ENCODE measurements around the gene SMKR1. TPM values are rescaled to one million over a fixed set of nuclear protein-coding genes. Genes with fewer than 3 reads are reported as not detected.
"Not testable (repeated sequence)": the region's sequence is repeated elsewhere in the genome, so short reads cannot be mapped to it uniquely, and the experiment has no call there.

SMKR1 gene
- total RNA-seq, 1 donor from 2014 or later = 0.56 TPM

- Mint-ChIP-seq H3K36me3 (no peaks in the 10 kb centered on the region), H3K9me3 (no peaks in the 10 kb centered on the region), H3K27ac (no peak overlapping the region), H3K27me3 (ENCODE audit: insufficient read depth, low read depth) (peaks cover 10% of the 10 kb centered on the region), H3K4me3 (no peak overlapping the region), H3K4me1 (peaks cover 4% of the 10 kb centered on the region)
- H2AFZ ChIP-seq (replicated peaks) = no peak overlapping the region
- H3K4me1 ChIP-seq = no peaks in the 10 kb centered on the region
- peak; percentile 55 for DNase-seq (ENCODE audit: low spot score)
- no peak overlapping the region for H3K9ac ChIP-seq
- H4K20me1 ChIP-seq (ENCODE audit: low read depth) = no peaks in the 10 kb centered on the region
- H3F3A ChIP-seq (ENCODE audit: low read depth) = peaks cover 5% of the 10 kb centered on the region
- H3K4me3 ChIP-seq = no peak overlapping the region
- H3K27ac ChIP-seq = no peak overlapping the region
- TF ChIP-seq CTCF (IDR thresholded peaks at IDR 0.05) (no peak), EZH2phosphoT487 (IDR thresholded peaks at IDR 0.05) (no peak), EZH2 (IDR thresholded peaks at IDR 0.05) (no peak)
- H3K79me2 ChIP-seq (ENCODE audit: low read depth) = no peaks in the 10 kb centered on the region
- H3K27me3 ChIP-seq = peaks cover 4% of the 10 kb centered on the region
- H3K9me3 ChIP-seq (ENCODE audit: low read depth) = no peaks in the 10 kb centered on the region
- H3K4me2 ChIP-seq = no peak overlapping the region
- H3K36me3 ChIP-seq = no peaks in the 10 kb centered on the region
Observed at GRCh38 chr7:129522088-129522970, 20.0 kb downstream of the SMKR1 start.

- Histone ChIP-seq H3K4me1 (no peaks in the 10 kb centered on the region), H3K36me3 (no peaks in the 10 kb centered on the region), H2AFZ (replicated peaks) (no peak overlapping the region), H3K9me3 (ENCODE audit: low read depth) (no peaks in the 10 kb centered on the region), H3K4me3 (no peak overlapping the region), H3K9ac (no peak overlapping the region), H3K79me2 (ENCODE audit: low read depth) (no peaks in the 10 kb centered on the region), H3K4me2 (no peak overlapping the region), H4K20me1 (ENCODE audit: low read depth) (no peaks in the 10 kb centered on the region), H3K27me3 (peaks cover 4% of the 10 kb centered on the region), H3K27ac (no peak overlapping the region), H3F3A (ENCODE audit: low read depth) (peaks cover 5% of the 10 kb centered on the region)
- Mint-ChIP-seq H3K9me3 (no peaks in the 10 kb centered on the region), H3K36me3 (no peaks in the 10 kb centered on the region), H3K4me1 (peaks cover 4% of the 10 kb centered on the region), H3K4me3 (peak overlapping the region; percentile 24), H3K27me3 (ENCODE audit: insufficient read depth, low read depth) (peaks cover 10% of the 10 kb centered on the region), H3K27ac (no peak overlapping the region)
- no peak for TF ChIP-seq EZH2phosphoT487 (IDR thresholded peaks at IDR 0.05)
- no peak for TF ChIP-seq EZH2 (IDR thresholded peaks at IDR 0.05)
- no peak for TF ChIP-seq CTCF (IDR thresholded peaks at IDR 0.05)
- no peak for DNase-seq (ENCODE audit: low spot score)
Observed at GRCh38 chr7:129522971-129523340, 20.6 kb downstream of the SMKR1 start.

GRCh38 chr7:129523924-129524323 lies 21.6 kb downstream of the SMKR1 start:
- peaks cover 4% of the 10 kb centered on the region for H3K4me1 Mint-ChIP-seq
- H4K20me1 ChIP-seq (ENCODE audit: low read depth) = no peaks in the 10 kb centered on the region
- H3K4me3 Mint-ChIP-seq = no peak overlapping the region
- no peak overlapping the region for H3K4me3 ChIP-seq
- no peaks in the 10 kb centered on the region for H3K4me1 ChIP-seq
- no peaks in the 10 kb centered on the region for H3K9me3 ChIP-seq (ENCODE audit: low read depth)
- no peak for TF ChIP-seq EZH2phosphoT487 (IDR thresholded peaks at IDR 0.05)
- TF ChIP-seq EZH2 (IDR thresholded peaks at IDR 0.05) = no peak
- TF ChIP-seq CTCF (IDR thresholded peaks at IDR 0.05) = no peak
- H3K27me3 Mint-ChIP-seq (ENCODE audit: insufficient read depth, low read depth) = peaks cover 10% of the 10 kb centered on the region
- H3K36me3 Mint-ChIP-seq = no peaks in the 10 kb centered on the region
- H3K27me3 ChIP-seq = peaks cover 4% of the 10 kb centered on the region
- no peak overlapping the region for H3K9ac ChIP-seq
- no peaks in the 10 kb centered on the region for H3K36me3 ChIP-seq
- H3K4me2 ChIP-seq = no peak overlapping the region
- no peak overlapping the region for H3K27ac ChIP-seq
- H3K79me2 ChIP-seq (ENCODE audit: low read depth) = no peaks in the 10 kb centered on the region
- no peaks in the 10 kb centered on the region for H3K9me3 Mint-ChIP-seq
- peaks cover 5% of the 10 kb centered on the region for H3F3A ChIP-seq (ENCODE audit: low read depth)
- no peak for DNase-seq (ENCODE audit: low spot score)
- no peak overlapping the region for H2AFZ ChIP-seq (replicated peaks)
- H3K27ac Mint-ChIP-seq = no peak overlapping the region

GRCh38 chr7:129524405-129524804 lies 22.1 kb downstream of the SMKR1 start:
- H3K36me3 ChIP-seq; H3K4me1 Mint-ChIP-seq; H3K27me3 ChIP-seq; H3K4me1 ChIP-seq; H4K20me1 ChIP-seq (ENCODE audit: low read depth); H3K9ac ChIP-seq; H3K27ac Mint-ChIP-seq; DNase-seq (ENCODE audit: low spot score); H3K4me3 ChIP-seq; H3F3A ChIP-seq (ENCODE audit: low read depth); H3K27ac ChIP-seq; H2AFZ ChIP-seq (replicated peaks); H3K79me2 ChIP-seq (ENCODE audit: low read depth); H3K9me3 Mint-ChIP-seq; H3K9me3 ChIP-seq (ENCODE audit: low read depth); H3K4me3 Mint-ChIP-seq; H3K36me3 Mint-ChIP-seq; H3K4me2 ChIP-seq: not testable (repeated sequence)
- H3K27me3 Mint-ChIP-seq (ENCODE audit: insufficient read depth, low read depth) = peaks cover 10% of the 10 kb centered on the region
